H1 (cell line): Measurements from ENCODE around the gene SNORC. TPM values are rescaled to one million over a fixed set of nuclear protein-coding genes. Genes with fewer than 3 reads are reported as not detected.

Experiments
- CTCF ChIA-PET: fragments of 300-600 bp; sonication (Branson Sonifier 250); formaldehyde crosslinking; loops from one replicate; lab custom pipeline; 2021; ENCODE audit not compliant: partially characterized antibody; lab: Charles Lee
- POLR2A ChIA-PET: fragments of 300-600 bp; sonication (Branson Sonifier 250); formaldehyde crosslinking; loops from one replicate; lab custom pipeline; 2021; ENCODE audit warnings: inconsistent platforms; ENCODE audit not compliant: partially characterized antibody; lab: Charles Lee
- DNase-seq, 2 experiments: peaks; one replicate each; pipeline versions ENCODE4 v3.0.0 to v3.0.0-alpha.2; 2010 to 2022; ENCODE audit warnings: low spot score in 2 of 2, low read depth in 1 of 2, mixed read lengths in 1 of 2
- FAIRE-seq: peaks from 2 replicates; lab custom pipeline; 2011; peaks lifted over from hg19 to GRCh38; lab: Jason Lieb, UNC
- H2AFZ ChIP-seq: 2 replicates; pipeline ENCODE4 v1.8.1; 2012; ENCODE audit warnings: low read length, inconsistent platforms
- H2AK5ac ChIP-seq: 2 replicates; pipeline ENCODE4 v1.6.1; 2013; ENCODE audit warnings: low read depth, low read length
- H2BK120ac ChIP-seq: replicated peaks from 2 replicates; pipeline ENCODE3; 2013; ENCODE audit warnings: low read depth, low read length, inconsistent platforms
- H2BK12ac ChIP-seq: 2 replicates; pipeline ENCODE4 v1.6.1; 2013; ENCODE audit warnings: low read depth, low read length
- H2BK15ac ChIP-seq: 2 replicates; pipeline ENCODE4 v1.6.1; 2013; ENCODE audit warnings: low read length
- H2BK20ac ChIP-seq: 2 replicates; pipeline ENCODE4 v1.6.1; 2013; ENCODE audit warnings: low read length
- H2BK5ac ChIP-seq: 2 replicates; pipeline ENCODE4 v1.6.1; 2013; ENCODE audit warnings: low read depth, low read length
- H3K14ac ChIP-seq: 2 replicates; pipeline ENCODE4 v1.6.1; 2013; ENCODE audit warnings: inconsistent platforms; ENCODE audit not compliant: insufficient read length
- H3K18ac ChIP-seq: 2 replicates; pipeline ENCODE4 v1.6.1; 2013; ENCODE audit warnings: low read length; ENCODE audit errors: extremely low read depth
- H3K23ac ChIP-seq: 2 replicates; pipeline ENCODE4 v1.6.1; 2013; ENCODE audit warnings: inconsistent platforms; ENCODE audit not compliant: insufficient read length
- H3K23me2 ChIP-seq: 2 replicates; pipeline ENCODE4 v1.6.1; 2013; ENCODE audit warnings: low read depth, low read length
- H3K27ac ChIP-seq: 2 replicates; pipeline ENCODE4 v1.6.1; 2011; ENCODE audit warnings: low read depth, low read length, inconsistent platforms
- H3K27me3 ChIP-seq, 4 experiments: replicated peaks in 1 of 4; 1 replicate in 1 of 4; 2 replicates in 3 of 4; pipeline versions ENCODE4 v1.6.1 to v1.8.1; 2011 to 2013; ENCODE audit warnings: low read length in 3 of 4, mild to moderate bottlenecking in 3 of 4, inconsistent platforms in 2 of 4, mixed read lengths in 2 of 4, moderate library complexity in 1 of 4; ENCODE audit not compliant: control insufficient read depth in 3 of 4, insufficient read depth in 3 of 4; ENCODE audit errors: extremely low read depth in 1 of 4
- H3K36me3 ChIP-seq, 4 experiments: 2 replicates each; pipeline versions ENCODE4 v1.6.1 to v1.8.1; 2011 to 2013; ENCODE audit warnings: mild to moderate bottlenecking in 4 of 4, low read length in 3 of 4, moderate library complexity in 2 of 4, control low read depth in 1 of 4, inconsistent platforms in 1 of 4; ENCODE audit not compliant: insufficient read depth in 4 of 4, control insufficient read depth in 2 of 4
- H3K4ac ChIP-seq: replicated peaks from 2 replicates; pipeline ENCODE3; 2013; ENCODE audit warnings: low read length, low read depth, mixed read lengths, inconsistent platforms; ENCODE audit not compliant: insufficient read length
- H3K4me1 ChIP-seq, 4 experiments: replicated peaks in 1 of 4; 1 replicate in 1 of 4; 2 replicates in 3 of 4; pipeline versions ENCODE4 v1.6.1 to v1.8.1; 2011 to 2013; ENCODE audit warnings: low read length in 3 of 4, inconsistent platforms in 2 of 4, mixed read lengths in 1 of 4; ENCODE audit not compliant: insufficient read depth in 4 of 4, control insufficient read depth in 3 of 4
- H3K4me2 ChIP-seq, 2 experiments: 2 replicates each; pipeline versions ENCODE4 v1.6.1 to v1.8.1; 2011 to 2013; ENCODE audit warnings: low read depth in 2 of 2, low read length in 2 of 2, control low read depth in 1 of 2, inconsistent platforms in 1 of 2, mild to moderate bottlenecking in 1 of 2; ENCODE audit not compliant: insufficient read depth in 1 of 2
- H3K4me3 ChIP-seq, 4 experiments: fragments of 200-600, 300-600 bp in 1 of 4; sonication (generic), shearing (Covaris generic), sonication (Bioruptor Twin) in 1 of 4; 2 replicates each; pipeline versions ENCODE4 v1.5.1 to v1.8.1; 2011 to 2016; ENCODE audit warnings: low read length in 4 of 4, low read depth in 3 of 4, control low read depth in 2 of 4, inconsistent platforms in 2 of 4, mild to moderate bottlenecking in 2 of 4, mixed read lengths in 1 of 4, moderate library complexity in 1 of 4; ENCODE audit not compliant: insufficient read depth in 2 of 4; ENCODE audit errors: extremely low read depth in 1 of 4
- H3K56ac ChIP-seq: replicated peaks from 2 replicates; pipeline ENCODE3; 2013; ENCODE audit warnings: low read depth, mild to moderate bottlenecking, mixed read lengths, low read length, inconsistent platforms; ENCODE audit not compliant: insufficient read length
- H3K79me1 ChIP-seq: 2 replicates; pipeline ENCODE4 v1.6.1; 2013; ENCODE audit warnings: low read depth, low read length, control low read depth
- H3K79me2 ChIP-seq, 2 experiments: 2 replicates each; pipeline versions ENCODE4 v1.6.1 to v1.8.1; 2012 to 2013; ENCODE audit warnings: low read length in 2 of 2, mild to moderate bottlenecking in 2 of 2, inconsistent platforms in 1 of 2; ENCODE audit not compliant: insufficient read depth in 2 of 2, control insufficient read depth in 1 of 2
- H3K9ac ChIP-seq, 4 experiments: replicated peaks in 1 of 4; 1 replicate in 1 of 4; 2 replicates in 3 of 4; pipeline versions ENCODE4 v1.6.1 to v1.8.1; 2011 to 2013; ENCODE audit warnings: low read depth in 3 of 4, low read length in 3 of 4, control low read depth in 2 of 4, mild to moderate bottlenecking in 2 of 4, moderate library complexity in 2 of 4, inconsistent platforms in 1 of 4; ENCODE audit errors: extremely low read depth in 1 of 4
- H3K9me3 ChIP-seq, 2 experiments: 2 replicates each; pipeline versions ENCODE4 v1.6.1 to v1.8.1; 2012 to 2013; ENCODE audit warnings: mild to moderate bottlenecking in 2 of 2, moderate library complexity in 2 of 2, control low read depth in 1 of 2, inconsistent platforms in 1 of 2, low read depth in 1 of 2, low read length in 1 of 2, mixed read lengths in 1 of 2; ENCODE audit not compliant: insufficient read depth in 2 of 2
- H4K20me1 ChIP-seq, 2 experiments: replicated peaks in 1 of 2; 2 replicates each; pipeline versions ENCODE3 to v1.8.1; 2011 to 2013; ENCODE audit warnings: inconsistent platforms in 2 of 2, low read length in 2 of 2, mild to moderate bottlenecking in 1 of 2; ENCODE audit not compliant: insufficient read depth in 2 of 2, control insufficient read depth in 1 of 2
- H4K5ac ChIP-seq: 2 replicates; pipeline ENCODE4 v1.6.1; 2013; ENCODE audit warnings: low read length, low read depth, mixed read lengths, inconsistent platforms; ENCODE audit not compliant: insufficient read length
- H4K8ac ChIP-seq: 2 replicates; pipeline ENCODE4 v1.8.0; 2013; ENCODE audit warnings: mild to moderate bottlenecking, moderate library complexity, low read length, inconsistent platforms; ENCODE audit not compliant: insufficient read depth; ENCODE audit errors: extremely low read depth
- H4K91ac ChIP-seq: replicated peaks from 2 replicates; pipeline ENCODE3; 2013; ENCODE audit warnings: low read length, mixed read lengths, inconsistent platforms; ENCODE audit not compliant: insufficient read length
- FOSL1 ChIP-seq: IDR thresholded peaks from 2 replicates; pipeline ENCODE4 v1.6.1; 2011; ENCODE audit warnings: mild to moderate bottlenecking, low read depth, low read length, moderate library complexity; ENCODE audit not compliant: insufficient read depth
- HDAC6 ChIP-seq: IDR thresholded peaks from one replicate; pipeline ENCODE4 v1.7.1; 2012; ENCODE audit warnings: low read depth, mild to moderate bottlenecking, inconsistent platforms, low read length, moderate library complexity
- POU5F1 ChIP-seq: IDR thresholded peaks from 2 replicates; pipeline ENCODE4 v1.6.1; 2011; ENCODE audit warnings: low read depth, mild to moderate bottlenecking, low read length, moderate library complexity
- SP1 ChIP-seq: IDR thresholded peaks from 2 replicates; pipeline ENCODE4 v1.6.1; 2011; ENCODE audit warnings: low read depth, low read length
- WGBS, 2 experiments: shearing (Covaris generic) in 1 of 2; methylation state at CpG; one replicate each; pipeline versions ENCODE4 v1.1.6 to v1.1.7; 2013 to 2015; ENCODE audit warnings: low lambda C conversion rate in 2 of 2, mixed read lengths in 2 of 2, inconsistent platforms in 1 of 2, low coverage in 1 of 2, missing lambda C conversion rate in 1 of 2; ENCODE audit not compliant: insufficient replicate concordance in 2 of 2, insufficient coverage in 1 of 2, insufficient read length in 1 of 2; ENCODE audit errors: extremely low coverage in 1 of 2, missing lambda C conversion rate in 1 of 2; 5-methylcytosine and 5-hydroxymethylcytosine counted together
- polyA plus RNA-seq, 7 experiments: library from polyadenylated mRNA; depleted of rRNA in 3 of 7; stranded (reverse) in 5 of 7; unstranded in 2 of 7; fragments of >200 nt in 5 of 7; fragments of 200-250 nt in 2 of 7; gene quantifications; 1 replicate in 5 of 7; 2 replicates in 1 of 7; 4 replicates in 1 of 7; pipeline versions ENCODE4 v1.2.1 to v1.2.3, GENCODE V29; 2011 to 2013; ENCODE audit warnings: missing spikeins in 2 of 7, mixed read lengths in 2 of 7
- total RNA-seq: library from RNA; stranded (reverse); fragmentation: NEBNext Ultra II Directional; extraction: Animal tissue kit (Norgen Biotek cat#: 25700); gene quantifications from 2 replicates; pipeline ENCODE4 v1.2.1, GENCODE V29; 2021

Gene SNORC
- total and polyA plus RNA-seq, 2 of the 8 experiments (the other 6 are each of a cell fraction or from before 2014, with no cell fraction given) = 1.6 to 1.8 TPM

DNA sequence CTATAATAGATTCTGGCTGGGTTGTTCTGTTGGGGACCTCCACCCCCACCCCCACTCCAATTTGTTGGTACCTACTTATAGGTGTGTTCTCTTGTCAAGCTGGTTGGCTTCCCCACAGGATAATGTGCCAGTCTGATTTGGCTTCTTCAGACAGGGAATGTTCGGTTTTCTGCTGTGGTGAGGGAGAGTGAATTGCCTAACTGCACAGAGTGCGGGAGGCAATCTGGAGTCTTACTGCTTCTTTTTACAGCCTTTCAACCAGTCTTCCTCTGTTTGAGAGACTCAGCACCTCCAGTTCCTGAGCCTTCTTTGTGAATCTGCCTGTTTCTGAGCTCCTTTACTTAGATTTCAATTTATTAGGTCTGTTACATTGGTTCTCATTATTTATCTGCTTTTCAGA is 27.4 kb upstream of the SNORC start:
- Histone ChIP-seq H3K23me2 (no peaks in the 10 kb centered on the region), H2AFZ (no peak overlapping the region), H3K79me1 (no peaks in the 10 kb centered on the region), H3K14ac (no peak overlapping the region), H3K4me1 (no peaks in the 10 kb centered on the region), H3K9me3 (no peaks in the 10 kb centered on the region), H4K20me1 (no peaks in the 10 kb centered on the region), H4K8ac (no peak overlapping the region), H4K91ac (no peak overlapping the region), H3K4me2 (no peak overlapping the region), H4K5ac (no peak overlapping the region), H3K4ac (no peak overlapping the region), H3K23ac (no peak overlapping the region), H2BK120ac (no peak overlapping the region), H2BK12ac (no peak overlapping the region), H2BK20ac (no peak overlapping the region), H3K79me2 (no peaks in the 10 kb centered on the region), H3K9ac (no peak overlapping the region), H2AK5ac (no peak overlapping the region), H3K56ac (no peak overlapping the region), H3K27me3 (no peaks in the 10 kb centered on the region), H3K4me3 (no peak overlapping the region), H2BK15ac (no peak overlapping the region), H3K27ac (no peak overlapping the region), H3K36me3 (peaks cover 11 to 63% (median 38%) of the 10 kb centered on the region in 4 experiments), H3K18ac (no peak overlapping the region), H2BK5ac (no peak overlapping the region)
- ChIA-PET CTCF (interaction anchor here (0.7 to 3.3 kb wide), 4 partner anchors 11 to 432 kb away, joined by 3 to 18 read pairs (median 3); no protein-coding TSS in a partner anchor), POLR2A (interaction anchor here (0.8 kb wide), 1 partner anchor 9 kb away, joined by 5 read pairs; no protein-coding TSS in a partner anchor)
- DNase-seq = no peak
- whole genome bisulfite sequencing, 2 experiments = 62% methylated on average over 2 of the region's 2 CpGs; no CpG with 5 or more reads in 1 of the 2 experiments
- no peak for FAIRE-seq
- TF ChIP-seq SP1 = no peak
- TF ChIP-seq FOSL1 = no peak
- no peak for TF ChIP-seq POU5F1
- no peak for TF ChIP-seq HDAC6
